GM19043 (cell line): Measurements from ENCODE around the gene EVPL.

ENCODE experiments used
- ATAC-seq: cut with Tn5 transposase; IDR thresholded peaks from one replicate; pipeline ENCODE4 v1.9.1; 2021; ENCODE audit warnings: low read depth; ENCODE audit not compliant: unreplicated experiment

EVPL gene

DNA sequence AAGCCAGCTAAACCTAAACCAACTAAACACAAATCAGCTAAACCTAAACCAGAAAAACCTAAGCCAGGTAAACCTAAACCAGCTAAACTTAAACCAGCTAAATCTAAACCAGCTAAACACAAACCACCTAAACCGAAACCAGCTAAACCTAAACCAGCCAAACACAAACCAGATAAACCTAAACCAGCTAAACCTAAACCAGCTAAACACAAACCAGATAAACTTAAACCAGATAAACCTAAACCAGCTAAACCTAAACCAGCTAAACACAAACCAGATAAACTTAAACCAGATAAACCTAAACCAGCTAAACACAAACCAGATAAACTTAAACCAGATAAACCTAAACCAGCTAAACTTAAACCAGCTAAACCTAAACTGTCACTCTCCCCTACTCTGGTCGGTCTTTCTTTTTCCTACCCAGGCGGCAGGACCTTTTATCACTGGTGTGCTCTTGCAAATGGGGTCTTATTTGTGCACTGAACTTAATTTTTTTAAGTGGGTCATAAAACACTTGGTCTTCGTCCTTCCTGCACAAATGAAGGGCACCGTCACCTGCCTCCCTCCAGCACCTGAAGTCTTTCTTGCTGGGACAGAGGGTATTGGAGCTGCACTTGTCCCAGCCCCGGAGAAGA, 7.2 kb downstream of the EVPL start:
- no peak for ATAC-seq

DNA sequence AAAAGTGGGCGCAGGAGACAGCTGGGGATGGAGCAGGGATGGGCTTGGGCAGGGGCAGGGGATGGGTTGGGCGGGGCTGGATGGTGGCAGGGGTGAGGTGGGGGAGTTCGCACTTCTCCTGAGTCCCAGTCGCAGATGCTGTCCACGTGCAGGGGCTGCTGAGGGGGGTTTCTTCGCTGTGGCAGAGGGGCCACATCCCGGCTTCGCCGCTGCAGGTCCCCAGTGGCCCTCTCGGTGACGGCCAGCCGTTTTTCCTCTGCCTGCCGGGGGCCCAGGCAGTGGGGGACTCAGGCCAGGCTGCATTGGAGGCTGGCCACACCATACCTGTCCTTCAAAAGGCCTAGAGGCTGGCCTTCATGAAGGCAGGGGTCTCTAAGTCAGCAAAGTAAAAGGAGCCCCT, 8.3 kb downstream of the EVPL start:
- ATAC-seq, result no peak

DNA sequence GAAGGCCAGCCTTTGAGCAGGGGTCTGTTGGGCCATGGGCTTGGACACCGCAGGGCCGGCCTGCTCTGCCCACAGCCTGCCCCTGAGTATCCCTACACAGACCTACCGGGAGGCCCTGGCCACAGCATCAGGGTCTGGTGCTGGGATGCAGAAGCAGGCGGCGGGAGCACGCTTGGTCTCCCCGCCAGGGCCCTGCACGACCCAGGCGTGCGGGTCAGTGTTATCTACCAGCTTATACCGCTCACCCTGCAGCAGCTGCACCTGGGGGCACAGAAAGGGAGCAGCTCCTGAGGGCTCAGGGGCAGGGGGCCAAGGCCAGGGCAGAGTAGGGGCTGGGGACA, 8.8 kb downstream of the EVPL start:
- ATAC-seq, result no peak

DNA sequence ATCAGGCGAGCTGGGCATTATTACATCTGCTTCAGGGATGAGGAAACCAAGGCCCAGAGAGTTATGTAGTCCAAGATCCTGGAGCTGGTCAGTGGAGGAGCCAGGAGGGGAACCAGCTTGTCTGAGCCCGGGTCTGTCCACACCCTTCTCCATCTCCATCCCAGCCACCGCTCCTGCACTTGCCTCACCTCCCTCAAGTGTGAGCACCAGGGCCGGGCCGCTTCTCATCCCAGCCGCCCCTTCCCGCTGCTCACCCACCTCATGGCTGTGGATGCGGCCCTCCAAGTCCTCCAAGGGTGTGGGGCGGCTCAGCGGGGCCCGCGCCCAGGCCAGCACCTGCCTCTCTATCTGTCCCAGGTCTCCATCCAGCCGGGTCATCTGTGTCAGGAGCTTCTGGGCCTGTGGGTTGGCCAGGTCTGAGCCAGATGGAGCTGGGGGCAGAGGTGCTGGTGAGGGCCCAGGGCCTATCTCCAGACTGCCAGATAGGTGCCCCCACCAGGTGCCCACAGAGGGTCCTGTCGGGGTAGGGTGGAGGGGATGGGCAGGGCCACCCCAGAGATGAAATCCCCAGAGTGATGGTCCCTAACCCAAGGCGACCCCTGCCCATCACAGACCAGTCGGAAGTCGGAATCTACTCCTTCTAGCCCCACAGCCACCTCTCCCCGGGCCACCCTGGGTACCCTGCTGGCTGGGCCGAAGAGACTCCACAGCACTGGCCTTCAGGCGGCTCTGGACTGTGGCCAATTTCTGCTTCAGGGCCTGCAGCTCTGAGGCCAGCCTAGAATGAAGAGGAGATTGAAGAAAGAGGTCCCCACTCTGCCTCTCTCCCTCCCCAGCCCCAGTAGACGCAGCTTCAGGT, 9.4 kb downstream of the EVPL start:
- ATAC-seq, result no peak

DNA sequence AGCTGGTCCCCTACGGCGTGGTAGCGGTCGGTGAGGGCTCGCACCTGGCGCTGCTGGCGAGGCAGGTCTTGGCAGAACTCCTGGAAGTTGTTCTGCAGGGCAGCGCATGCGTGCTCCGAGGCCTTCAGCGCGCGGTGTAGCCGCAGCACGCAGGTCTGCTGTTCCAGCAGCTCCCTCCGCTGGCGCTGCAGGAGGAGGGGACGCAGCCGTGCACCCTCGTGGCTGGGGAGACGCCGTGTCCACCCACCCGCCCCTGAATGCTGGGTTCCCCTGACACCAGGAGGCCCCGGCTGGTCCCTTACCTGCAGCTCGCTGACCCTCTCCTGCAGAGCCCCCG, 12.2 kb downstream of the EVPL start:
- no peak for ATAC-seq

DNA sequence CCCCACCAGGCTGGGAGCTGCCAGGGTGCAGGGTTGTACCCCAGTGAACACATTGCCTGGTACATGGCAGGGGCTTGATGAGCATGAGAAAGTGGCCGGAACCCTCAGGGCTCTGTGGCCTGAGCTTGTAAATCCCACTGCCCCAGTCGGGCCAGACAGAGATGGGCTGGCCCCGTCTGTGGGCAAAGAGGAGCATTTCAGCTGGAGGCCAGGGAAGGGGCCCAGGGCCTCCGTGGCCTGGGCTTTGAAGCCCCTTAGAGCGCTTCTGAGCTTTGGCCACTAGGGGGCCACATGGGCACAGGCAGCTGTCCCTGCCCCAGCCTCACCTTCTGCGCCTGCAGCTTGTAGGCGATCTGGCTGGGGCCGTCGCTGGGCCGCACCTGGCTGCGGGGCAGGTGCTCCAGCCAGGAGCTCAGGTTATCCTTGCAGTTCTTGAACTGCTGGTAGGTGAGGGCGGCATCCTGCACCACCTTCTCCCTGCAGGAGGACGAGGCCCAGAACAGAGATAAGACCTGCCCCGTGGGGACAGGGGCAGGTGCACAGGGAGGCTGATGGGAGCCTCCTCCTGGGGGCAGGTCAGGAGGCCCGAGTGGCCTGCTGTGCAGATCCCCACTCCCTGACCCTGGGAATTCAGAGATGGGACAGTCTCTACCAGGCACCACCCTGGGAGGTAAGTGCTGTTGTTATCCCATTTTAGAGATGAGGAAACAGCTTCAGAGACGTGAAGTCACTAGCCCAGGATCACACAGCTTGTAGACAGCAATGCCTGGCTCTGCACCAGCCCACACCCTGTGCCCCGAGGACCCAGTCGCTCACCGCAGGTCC, 12.8 kb downstream of the EVPL start:
- ATAC-seq, result no peak

DNA sequence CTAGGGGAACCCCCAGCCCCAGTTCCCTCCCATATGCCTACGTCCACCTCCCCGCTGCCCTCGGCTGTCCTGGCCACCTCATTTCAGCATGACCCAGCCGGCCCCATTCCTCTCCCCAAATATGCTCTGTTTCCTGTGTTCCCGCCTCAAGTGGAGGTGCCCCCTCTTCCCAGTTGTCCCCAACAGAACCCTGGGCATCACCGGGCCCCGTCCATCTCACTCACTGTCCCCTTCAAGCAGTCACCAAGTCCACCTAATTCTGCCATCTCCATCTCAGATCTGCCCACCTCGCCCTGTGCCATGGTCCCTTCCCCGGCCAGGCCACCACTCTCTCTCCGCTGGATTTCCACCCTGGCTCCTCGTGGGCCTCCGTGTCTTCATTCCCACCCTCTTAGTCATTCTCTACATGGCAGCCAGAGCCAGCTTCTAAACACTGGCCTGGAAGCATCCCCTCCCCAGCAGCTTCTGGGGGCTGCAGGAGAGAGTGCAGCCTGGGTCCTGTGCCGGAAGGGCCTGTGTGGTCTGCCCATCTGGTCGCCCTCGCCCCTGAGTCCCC, 13.7 kb downstream of the EVPL start:
- no peak for ATAC-seq

DNA sequence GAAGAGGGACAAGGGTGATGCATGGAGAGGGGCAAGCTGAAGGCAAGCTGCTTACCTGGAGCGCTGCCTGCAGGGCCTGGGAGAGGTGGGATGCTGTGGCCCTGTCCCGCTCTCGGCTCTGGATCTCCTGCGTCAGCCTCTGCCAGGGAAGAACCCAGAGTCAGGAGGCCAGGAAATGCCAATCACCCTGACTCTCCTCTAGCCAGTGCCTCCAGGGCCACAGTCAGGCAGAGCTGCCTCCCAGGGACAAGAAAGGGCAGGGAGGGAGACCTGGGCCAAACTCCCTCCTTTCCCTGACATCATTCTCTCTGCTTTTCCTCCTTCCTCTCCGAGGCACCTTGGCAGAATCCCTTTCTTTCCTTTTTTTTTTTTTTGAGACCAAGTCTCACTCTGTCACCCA, 15.2 kb downstream of the EVPL start:
- no peak for ATAC-seq

DNA sequence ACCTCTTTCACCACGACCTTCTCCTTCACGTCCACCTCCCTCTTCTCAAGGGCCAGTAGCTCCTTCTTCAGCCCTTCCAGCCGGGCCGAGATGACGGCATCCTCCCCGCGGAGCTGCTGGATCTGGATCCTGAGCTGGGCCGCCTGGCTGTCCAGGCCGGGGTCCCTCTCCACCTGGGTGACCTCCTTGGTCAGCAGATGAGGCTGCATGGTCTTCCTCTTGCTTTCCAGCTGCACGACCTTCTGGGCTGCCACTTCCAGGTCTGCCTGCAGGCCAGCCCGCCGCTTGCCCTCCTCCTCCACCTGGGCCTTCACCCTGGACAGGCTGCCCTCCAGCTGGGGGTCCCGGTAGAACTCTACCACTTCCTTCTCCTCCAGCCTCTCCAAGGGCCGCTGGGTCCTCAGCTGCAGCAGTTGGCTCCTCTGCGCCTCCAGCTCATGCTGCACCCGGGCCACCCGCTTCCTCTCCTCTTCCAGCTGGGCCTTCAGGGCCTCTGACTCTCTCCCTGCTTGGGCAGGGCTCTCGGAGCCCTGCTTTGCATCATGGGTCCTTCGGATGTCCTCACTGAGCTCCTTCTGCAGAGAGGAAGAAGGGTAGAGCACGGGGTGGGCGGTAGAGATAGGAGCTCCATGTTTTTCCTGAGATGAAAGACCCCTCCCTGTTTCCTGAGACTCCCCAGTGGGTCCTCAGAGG, 17.0 kb downstream of the EVPL start:
- ATAC-seq, result no peak

DNA sequence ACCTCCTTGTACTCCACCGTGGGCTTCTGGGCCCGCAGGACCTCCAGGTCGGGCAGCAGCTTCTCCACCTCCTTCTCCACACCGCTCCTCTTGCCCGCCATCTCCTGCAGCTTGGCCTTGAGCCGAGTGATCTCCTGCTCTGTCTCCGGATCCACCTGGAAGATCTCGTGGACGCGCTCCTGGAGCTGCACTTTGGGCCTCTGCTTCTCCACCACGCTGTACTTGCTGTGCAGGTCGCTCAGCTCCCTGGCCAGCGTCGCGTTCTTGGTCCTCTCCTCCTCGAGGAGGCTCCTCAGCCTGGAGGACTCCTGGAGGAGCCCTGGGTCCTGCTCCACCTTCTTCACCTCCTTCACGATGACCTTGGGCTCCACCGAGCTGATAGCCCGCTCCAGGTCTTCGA, 17.7 kb downstream of the EVPL start:
- ATAC-seq, result no peak

DNA sequence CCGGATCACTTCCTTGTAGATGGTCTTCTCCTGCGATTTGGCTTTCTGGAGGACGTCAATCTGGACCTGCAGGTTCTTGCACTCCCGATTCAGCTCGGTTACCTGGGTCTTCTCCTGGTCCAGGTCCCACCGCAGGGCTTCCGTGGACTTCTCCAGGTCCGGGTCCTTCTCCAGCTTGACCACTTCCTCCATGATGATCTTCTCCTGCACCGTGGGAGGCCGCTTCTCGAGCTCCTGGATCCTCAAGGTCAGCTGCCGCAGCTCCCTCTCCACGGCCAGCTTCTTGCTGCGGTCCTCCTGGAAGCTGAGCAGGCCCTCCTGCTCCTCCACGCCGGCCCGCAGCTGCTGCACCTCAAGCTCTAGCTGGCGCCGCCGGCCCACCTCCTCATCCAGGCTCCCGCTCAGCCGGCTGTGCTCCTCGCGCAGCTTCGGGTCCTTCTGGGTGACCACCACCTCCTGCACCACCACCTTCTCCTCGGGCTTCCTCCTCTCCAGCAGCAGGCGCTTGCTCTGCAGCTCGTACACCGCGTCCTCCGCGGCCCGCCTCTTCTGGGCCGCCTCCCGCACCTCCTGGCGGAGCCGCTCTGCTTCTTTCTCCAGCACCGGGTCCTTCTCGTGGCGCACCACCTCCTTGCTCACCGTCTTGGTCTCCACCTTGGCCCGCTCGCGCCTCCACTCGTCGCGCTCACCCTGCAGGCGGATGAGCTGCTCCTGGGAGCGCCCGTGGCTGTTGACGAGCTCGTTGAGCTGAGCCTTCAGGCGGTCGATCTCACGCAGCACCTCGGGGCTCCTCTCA, 18.3 kb downstream of the EVPL start:
- no peak for ATAC-seq

DNA sequence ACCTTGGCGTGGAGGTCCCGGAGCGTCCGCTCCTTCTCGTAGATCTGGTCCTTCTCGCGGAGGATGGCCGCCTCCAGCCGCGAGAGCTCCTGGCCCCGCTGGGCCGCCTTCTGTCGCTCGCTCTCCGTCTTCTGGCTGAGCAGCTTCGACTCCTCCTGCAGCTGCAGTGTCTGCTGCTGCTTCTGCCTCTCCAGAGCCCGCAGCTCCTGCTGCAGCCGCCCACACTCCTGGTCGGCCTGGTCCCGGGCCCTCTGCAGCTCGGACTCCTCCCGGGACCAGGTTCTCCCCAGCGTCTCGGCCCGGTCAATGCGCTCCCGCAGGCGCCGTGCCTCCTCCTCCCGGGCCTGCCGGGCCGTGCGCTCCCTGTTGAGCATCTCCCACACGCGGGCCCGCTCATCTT, 18.9 kb downstream of the EVPL start:
- ATAC-seq, result no peak

DNA sequence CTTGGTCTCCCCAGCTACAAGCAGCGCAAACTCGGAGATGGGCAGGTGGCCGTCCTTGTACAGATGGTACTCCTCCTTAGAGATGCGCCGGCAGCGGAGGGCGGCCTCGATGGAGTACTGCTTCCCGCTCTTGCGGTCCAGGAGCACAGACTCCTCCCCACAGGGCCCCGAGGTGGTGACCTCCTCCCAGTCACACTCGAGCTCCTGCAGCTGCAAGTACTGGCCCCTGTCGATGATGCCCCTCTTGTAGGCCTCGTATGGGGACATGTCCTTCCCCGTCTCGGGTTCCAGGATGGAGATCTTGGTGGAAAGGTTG, 19.3 kb downstream of the EVPL start:
- no peak for ATAC-seq

DNA sequence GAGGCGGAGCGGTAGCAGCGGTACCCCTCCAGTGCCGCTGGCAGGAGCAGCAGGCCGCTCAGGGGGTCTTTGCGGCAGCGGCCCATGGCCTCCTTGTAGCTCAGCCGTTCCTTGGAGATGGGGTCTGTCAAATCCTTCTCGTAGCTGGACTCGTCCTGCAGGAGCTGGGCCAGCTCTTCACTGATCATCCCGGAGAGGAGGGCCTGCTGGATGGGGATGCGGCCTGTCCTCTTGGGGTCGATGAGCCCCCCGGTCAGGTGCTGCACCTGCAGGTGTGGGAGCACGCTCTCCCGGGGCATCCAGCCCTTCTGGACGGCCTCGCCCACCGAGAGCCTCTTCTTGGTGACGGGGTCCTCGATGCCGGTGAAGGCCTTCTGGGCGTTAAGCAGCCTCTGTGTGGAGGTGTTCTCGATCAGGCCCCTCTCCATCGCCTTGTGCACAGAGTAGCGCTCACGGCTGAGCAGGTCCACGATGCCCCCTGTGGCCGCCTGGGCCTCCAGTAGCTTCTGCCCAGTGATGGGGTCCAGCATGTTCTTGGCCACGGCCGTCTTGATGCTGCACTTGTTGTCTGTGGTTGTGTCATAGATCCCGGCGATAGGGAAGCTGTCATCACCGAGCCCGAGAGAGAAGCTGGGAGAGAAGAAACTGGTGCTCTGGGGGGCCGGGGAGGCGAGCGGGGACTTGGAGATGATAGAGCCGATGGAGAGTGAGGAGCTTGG, 19.8 kb downstream of the EVPL start:
- no peak for ATAC-seq

DNA sequence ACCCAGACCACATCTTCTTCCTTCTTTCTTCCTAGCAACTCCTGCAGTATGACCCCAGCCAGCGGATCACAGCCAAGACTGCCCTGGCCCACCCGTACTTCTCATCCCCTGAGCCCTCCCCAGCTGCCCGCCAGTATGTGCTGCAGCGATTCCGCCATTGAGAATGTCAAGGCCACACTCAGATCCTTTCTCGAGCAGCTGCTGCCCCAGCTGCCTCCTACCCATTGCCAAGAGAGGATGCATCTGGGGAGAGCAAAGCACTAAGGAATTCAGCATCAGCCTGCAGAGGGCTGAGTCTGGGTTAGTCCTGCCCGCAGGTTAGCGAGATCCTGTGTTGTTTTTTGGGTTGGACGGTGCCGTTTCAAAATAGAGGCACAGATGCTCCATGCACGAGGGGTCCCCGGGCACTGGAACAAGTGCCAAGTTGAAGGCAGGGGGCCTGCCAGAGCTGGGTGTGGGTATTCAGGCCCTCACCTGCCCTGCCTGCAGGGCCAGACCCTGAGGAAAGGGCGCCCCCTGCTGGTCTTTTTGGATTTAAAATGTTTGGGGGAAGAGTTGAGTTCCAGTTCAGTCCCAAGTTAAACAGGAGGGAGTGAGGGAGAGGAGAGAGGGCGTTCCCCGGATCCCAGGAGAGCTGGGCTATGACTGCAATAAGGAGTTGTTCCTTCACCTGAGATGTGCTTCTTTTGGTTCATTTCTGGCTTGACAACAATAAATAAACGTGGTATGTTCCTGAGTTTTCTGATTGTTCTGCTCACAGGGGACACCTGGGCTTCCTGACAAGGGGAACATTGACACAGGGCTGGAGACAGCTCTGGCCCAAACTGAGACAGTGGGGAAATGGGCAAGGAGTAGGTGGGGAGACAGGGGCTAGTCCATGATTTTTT, 21.6 kb downstream of the EVPL start:
- ATAC-seq, result no peak

DNA sequence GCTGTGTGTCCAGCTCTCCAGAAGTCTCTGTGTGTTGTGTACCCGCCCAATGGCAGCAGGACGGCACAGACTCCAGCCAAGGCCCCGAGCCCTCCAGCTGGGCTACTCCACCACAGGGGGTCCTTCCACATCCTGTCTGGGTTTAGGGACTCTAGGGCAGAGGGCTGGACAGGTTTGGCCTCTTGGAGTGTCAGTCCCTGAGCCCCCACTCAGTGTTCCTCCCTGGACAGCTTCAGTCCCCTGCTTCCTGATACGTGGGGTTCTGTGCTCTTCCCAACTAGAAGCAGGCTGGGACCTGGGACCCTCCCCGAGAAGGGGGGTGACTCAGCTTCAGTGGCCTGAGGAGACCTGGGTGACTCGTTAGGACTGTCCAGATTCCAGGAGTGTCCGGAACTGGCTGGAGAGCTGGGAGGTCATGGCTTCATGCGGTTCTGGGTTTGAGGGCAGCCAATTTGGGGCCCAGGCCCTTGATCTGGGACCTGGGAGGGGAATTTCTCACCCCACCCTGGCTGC, 22.3 kb downstream of the EVPL start:
- no peak for ATAC-seq

DNA sequence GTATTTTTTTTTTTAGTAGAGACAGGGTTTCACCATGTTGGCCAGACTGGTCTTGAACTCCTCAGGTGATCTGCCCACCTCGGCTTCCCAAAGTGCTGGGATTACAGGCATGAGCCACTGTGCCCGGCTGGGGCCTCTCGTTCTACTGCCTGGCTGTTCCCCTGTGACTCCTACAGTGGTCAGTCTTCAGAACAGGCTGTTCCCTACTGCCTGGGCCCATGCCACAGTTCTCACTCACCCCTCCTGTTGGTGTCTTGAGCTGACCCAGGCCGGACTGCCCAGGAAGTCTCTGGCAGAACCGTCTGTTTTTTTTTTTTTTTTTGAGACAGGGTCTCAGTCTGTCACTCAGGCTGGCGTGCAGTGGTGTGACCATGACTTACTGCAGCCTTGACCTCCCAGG, 23.2 kb downstream of the EVPL start:
- ATAC-seq, result no peak

DNA sequence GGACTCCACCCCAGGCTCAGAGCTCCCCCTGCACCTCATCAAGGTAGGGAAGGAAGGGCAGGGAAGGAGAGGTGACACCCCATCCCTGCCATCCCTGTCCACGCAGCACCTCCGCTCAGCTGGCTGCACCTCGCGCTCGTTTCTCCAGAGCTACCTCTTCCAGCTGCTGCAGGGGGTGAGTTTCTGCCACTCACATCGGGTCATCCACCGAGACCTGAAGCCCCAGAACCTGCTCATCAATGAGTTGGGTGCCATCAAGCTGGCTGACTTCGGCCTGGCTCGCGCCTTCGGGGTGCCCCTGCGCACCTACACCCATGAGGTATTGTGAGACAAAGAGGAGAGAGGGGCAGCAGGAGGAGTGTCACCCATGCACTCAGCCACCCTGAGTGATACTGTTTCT, 25.0 kb downstream of the EVPL start:
- no peak for ATAC-seq
